Gastrocnemius medialis (tissue), 4 donors: Measurements from ENCODE around the gene DPP3. TPM values are rescaled to one million over a fixed set of nuclear protein-coding genes. Genes with fewer than 3 reads are reported as not detected.
A peak's percentile ranks its signal among the peaks of the same experiment; 100 is the strongest.

ENCODE experiments used
- ATAC-seq, 2 donors: fragments of 150-250 bp; one replicate each; pipeline ENCODE4 v1.9.1; 2016
- DNase-seq, 2 donors: peaks; one replicate each; pipeline ENCODE4 v3.0.0-alpha.2; 2019
- H3K27ac ChIP-seq, 4 donors: fragments of 200-600 bp; sonication (generic); 1 replicate in 1 of 4; 2 replicates in 3 of 4; pipeline ENCODE4 v1.5.1; 2016 to 2018; ENCODE audit warnings: mild to moderate bottlenecking in 2 of 4, moderate library complexity in 1 of 4
- H3K27me3 ChIP-seq, 3 donors: fragments of 200-600 bp; sonication (generic) in 2 of 3; 1 replicate in 1 of 3; 2 replicates in 2 of 3; pipeline versions ENCODE4 v1.5.1 to v1.6.0; 2016 to 2019; ENCODE audit warnings: mild to moderate bottlenecking in 1 of 3, moderate library complexity in 1 of 3
- H3K36me3 ChIP-seq, 2 donors: fragments of 200-600 bp; sonication (generic) in 1 of 2; one replicate each; pipeline ENCODE4 v1.5.1; 2017 to 2018
- H3K4me1 ChIP-seq, 2 donors: fragments of 200-600 bp; sonication (generic) in 1 of 2; one replicate each; pipeline ENCODE4 v1.5.1; 2016 to 2017; ENCODE audit warnings: mild to moderate bottlenecking in 2 of 2
- H3K4me3 ChIP-seq, 4 donors: fragments of 200-600 bp; sonication (generic) in 3 of 4; 1 replicate in 1 of 4; 2 replicates in 3 of 4; pipeline ENCODE4 v1.5.1; 2016 to 2019; ENCODE audit warnings: mild to moderate bottlenecking in 2 of 4
- H3K9me3 ChIP-seq, 3 donors: fragments of 200-600 bp; sonication (generic) in 2 of 3; 1 replicate in 1 of 3; 2 replicates in 2 of 3; pipeline ENCODE4 v1.5.1; 2016 to 2019
- CTCF ChIP-seq, 5 experiments: fragments of 450-650 bp in 3 of 5; fragments of 200-600 bp in 2 of 5; sonication (generic) in 2 of 5; IDR thresholded peaks in 4 of 5; conservative IDR thresholded peaks in 1 of 5; 1 replicate in 4 of 5; 2 replicates in 1 of 5; pipeline ENCODE4 v1.5.1; 2016 to 2019; ENCODE audit warnings: antibody characterized with exemption in 5 of 5, mild to moderate bottlenecking in 3 of 5, moderate library complexity in 3 of 5
- POLR2A ChIP-seq, 2 donors: fragments of 450-650 bp; IDR thresholded peaks; one replicate each; pipeline ENCODE4 v1.6.1; 2017; ENCODE audit warnings: antibody characterized with exemption in 2 of 2, mild to moderate bottlenecking in 2 of 2, moderate library complexity in 2 of 2
- in situ Hi-C, 4 donors: fragments of 200-750 bp; cut with MboI; loops; one replicate each; pipeline versions ENCODE4 v1.15.0 to v1.8.0; 2017; ENCODE audit warnings: low sequenced_read_pairs in 4 of 4
- intact Hi-C: fragments of 100-400 bp; cut with DNase I; formaldehyde crosslinking; loops from one replicate; pipeline ENCODE4 v1.15.1; 2023; ENCODE audit warnings: low total_unique reads
- total RNA-seq, 4 donors: library from RNA; depleted of rRNA; stranded (reverse); fragments of >200 nt; gene quantifications; one replicate each; pipeline versions ENCODE4 v1.1.0 to v1.2.3, GENCODE V29; 2016

The DPP3 gene
- total RNA-seq, 4 donors from 2014 or later, result 28.5 to 58.5 (median 37.4) TPM

- peaks cover 25 to 50% of the 10 kb centered on the region in 2 donors for H3K4me1 ChIP-seq
- peak within 1 kb of the TSS; percentile 79 to 94 (median 91) for H3K27ac ChIP-seq
- no peak for TF ChIP-seq POLR2A (IDR thresholded peaks at IDR 0.05)
- no peak for TF ChIP-seq CTCF (IDR thresholded peaks at IDR 0.05 in 4 of 5, conservative IDR thresholded peaks at IDR 0.05 in 1 of 5)
- ATAC-seq, result peak; percentile 7
- intact Hi-C loops, result loop anchor here (1.0 to 2.0 kb wide), 3 partner anchors 22 to 132 kb away; partner anchors contain the start of genes CCDC87 and CCS
- H3K9me3 ChIP-seq, result no peaks in the 10 kb centered on the region
- DNase-seq, result peak; percentile 27 to 52
- H3K36me3 ChIP-seq, result peaks cover 0 to 4% of the 10 kb centered on the region in 2 donors
- in situ Hi-C loops, result no loop called here
- no peaks in the 10 kb centered on the region for H3K27me3 ChIP-seq
- H3K4me3 ChIP-seq, result peak within 1 kb of the TSS; percentile 70 to 99 (median 80)
Observed at GRCh38 chr11:66546368-66546965, 66.2 kb downstream of the DPP3 start, which contains the start of gene ACTN3. Gene ACTN3, plus strand, starts transcription at chr11:66546903. Its CDS starts 35 bp downstream, at chr11:66546938.

GRCh38 chr11:66546966-66547661, 66.9 kb downstream of the DPP3 start:
- intact Hi-C loops, result loop anchor here (1.0 to 2.0 kb wide), 3 partner anchors 23 to 131 kb away; partner anchors contain the start of genes CCDC87 and CCS
- Histone ChIP-seq H3K4me3 (peak overlapping the region; percentile 70 to 99 (median 72)), H3K27ac (peak overlapping the region; percentile 79 to 94 (median 91)), H3K36me3 (peaks cover 0 to 4% of the 10 kb centered on the region in 2 donors), H3K9me3 (no peaks in the 10 kb centered on the region), H3K27me3 (no peaks in the 10 kb centered on the region), H3K4me1 (peaks cover 25 to 46% of the 10 kb centered on the region in 2 donors)
- ATAC-seq (no peak), DNase-seq (no peak)
- in situ Hi-C loops, result no loop called here
- TF ChIP-seq POLR2A (IDR thresholded peaks at IDR 0.05), result no peak
- no peak for TF ChIP-seq CTCF (IDR thresholded peaks at IDR 0.05 in 4 of 5, conservative IDR thresholded peaks at IDR 0.05 in 1 of 5)

GRCh38 chr11:66547662-66548009, 67.4 kb downstream of the DPP3 start:
- intact Hi-C loops (loop anchor here (2.0 kb wide), 2 partner anchors 45 to 69 kb away; partner anchors contain the start of genes CCDC87, CCS and RBM14), in situ Hi-C loops (no loop called here)
- Histone ChIP-seq H3K4me3 (peak overlapping the region in 1 of 4 donors; percentile 71), H3K27me3 (no peaks in the 10 kb centered on the region), H3K9me3 (no peaks in the 10 kb centered on the region), H3K27ac (peak overlapping the region; percentile 79 to 94 (median 91)), H3K36me3 (peaks cover 0 to 4% of the 10 kb centered on the region in 2 donors), H3K4me1 (peaks cover 25 to 43% of the 10 kb centered on the region in 2 donors)
- peak in 1 of 2 donors; percentile 13 for ATAC-seq
- DNase-seq, result peak in 1 of 2 donors; percentile 38
- TF ChIP-seq CTCF (IDR thresholded peaks at IDR 0.05 in 4 of 5, conservative IDR thresholded peaks at IDR 0.05 in 1 of 5), result no peak
- no peak for TF ChIP-seq POLR2A (IDR thresholded peaks at IDR 0.05)

GRCh38 chr11:66548041-66548440, 67.8 kb downstream of the DPP3 start:
- peak overlapping the region; percentile 79 to 94 (median 91) for H3K27ac ChIP-seq
- in situ Hi-C loops, result no loop called here

More at GRCh38 chr11:66548041-66548440, 67.8 kb downstream of the DPP3 start:
- H3K36me3 ChIP-seq, result peaks cover 0 to 4% of the 10 kb centered on the region in 2 donors
- H3K4me3 ChIP-seq, result no peak overlapping the region
- H3K27me3 ChIP-seq, result no peaks in the 10 kb centered on the region
- DNase-seq, result peak in 1 of 2 donors; percentile 81
- intact Hi-C loops, result loop anchor here (2.0 kb wide), 1 partner anchor 69 kb away; the partner anchor contains the start of gene RBM14
- ATAC-seq, result peak in 1 of 2 donors; percentile 32
- peaks cover 25 to 43% of the 10 kb centered on the region in 2 donors for H3K4me1 ChIP-seq
- H3K9me3 ChIP-seq, result no peaks in the 10 kb centered on the region
- no peak for TF ChIP-seq CTCF (IDR thresholded peaks at IDR 0.05 in 4 of 5, conservative IDR thresholded peaks at IDR 0.05 in 1 of 5)
- TF ChIP-seq POLR2A (IDR thresholded peaks at IDR 0.05), result no peak
